ENCODE results near the gene LRRC71.

Gene LRRC71

DNA sequence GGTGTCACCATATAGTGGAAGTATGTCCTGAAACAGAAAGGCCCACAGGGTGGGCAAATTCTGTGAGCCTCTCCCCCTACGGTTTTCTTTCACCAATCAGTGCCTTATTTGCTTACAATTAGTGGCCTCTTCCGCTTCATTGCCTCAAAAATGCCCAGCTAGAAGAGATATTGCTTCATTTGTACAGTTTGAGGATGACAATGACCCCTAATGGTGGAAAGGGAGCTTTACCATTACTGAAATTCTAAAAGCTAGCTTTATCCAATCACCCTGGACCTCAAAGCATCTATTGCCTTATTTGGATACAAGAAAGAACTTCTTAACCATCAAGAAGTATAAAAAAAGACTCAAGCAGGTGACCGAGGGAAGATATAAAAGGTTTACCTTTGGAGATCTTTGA is 49.6 kb downstream of the LRRC71 start:
- TF ChIP-seq, protein P1, sequence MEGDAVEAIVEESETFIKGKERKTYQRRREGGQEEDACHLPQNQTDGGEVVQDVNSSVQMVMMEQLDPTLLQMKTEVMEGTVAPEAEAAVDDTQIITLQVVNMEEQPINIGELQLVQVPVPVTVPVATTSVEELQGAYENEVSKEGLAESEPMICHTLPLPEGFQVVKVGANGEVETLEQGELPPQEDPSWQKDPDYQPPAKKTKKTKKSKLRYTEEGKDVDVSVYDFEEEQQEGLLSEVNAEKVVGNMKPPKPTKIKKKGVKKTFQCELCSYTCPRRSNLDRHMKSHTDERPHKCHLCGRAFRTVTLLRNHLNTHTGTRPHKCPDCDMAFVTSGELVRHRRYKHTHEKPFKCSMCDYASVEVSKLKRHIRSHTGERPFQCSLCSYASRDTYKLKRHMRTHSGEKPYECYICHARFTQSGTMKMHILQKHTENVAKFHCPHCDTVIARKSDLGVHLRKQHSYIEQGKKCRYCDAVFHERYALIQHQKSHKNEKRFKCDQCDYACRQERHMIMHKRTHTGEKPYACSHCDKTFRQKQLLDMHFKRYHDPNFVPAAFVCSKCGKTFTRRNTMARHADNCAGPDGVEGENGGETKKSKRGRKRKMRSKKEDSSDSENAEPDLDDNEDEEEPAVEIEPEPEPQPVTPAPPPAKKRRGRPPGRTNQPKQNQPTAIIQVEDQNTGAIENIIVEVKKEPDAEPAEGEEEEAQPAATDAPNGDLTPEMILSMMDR (IDR thresholded peaks at IDR 0.05; ENCODE audit: low read depth, low read length) = peak; percentile 43
- H3K27me3 ChIP-seq (ENCODE audit: insufficient read depth, low read depth, severe bottlenecking) = no peaks in the 10 kb centered on the region
- H3K9me3 ChIP-seq (ENCODE audit: severe bottlenecking) = no peaks in the 10 kb centered on the region
- H3K36me3 ChIP-seq = peaks cover 67% of the 10 kb centered on the region
- no peak overlapping the region for H3K4me3 ChIP-seq (ENCODE audit: low read depth, low read length)
- H3K27ac ChIP-seq = peak overlapping the region; percentile 3; the same call in 1 of the 2 replicates
- DNase-seq = no peak

DNA sequence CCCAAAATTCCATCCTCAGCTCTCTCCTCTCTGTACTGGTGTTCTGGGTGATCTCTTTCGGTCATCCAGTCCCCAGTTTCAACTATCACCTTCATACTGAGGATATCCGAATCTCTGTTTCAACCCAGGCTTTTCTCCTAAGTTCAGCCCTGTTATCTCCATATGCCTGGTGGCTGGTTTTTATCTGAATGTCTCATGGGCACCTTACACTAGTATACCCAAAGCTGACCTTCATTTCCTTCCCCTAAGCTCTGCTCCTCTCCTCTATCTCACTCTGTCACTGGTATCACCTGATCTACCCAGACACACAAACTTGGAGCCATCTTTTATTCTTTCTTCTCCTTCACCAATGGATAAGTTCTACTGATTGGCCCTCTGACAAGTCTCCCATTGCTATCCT is 53.0 kb downstream of the LRRC71 start:
- H3K4me3 ChIP-seq (ENCODE audit: low read depth, low read length) = no peak overlapping the region
- TF ChIP-seq, protein P1 (IDR thresholded peaks at IDR 0.05; ENCODE audit: low read depth, low read length) = no peak
- peaks cover 79% of the 10 kb centered on the region for H3K36me3 ChIP-seq
- no peak for DNase-seq
- H3K27me3 ChIP-seq (ENCODE audit: insufficient read depth, low read depth, severe bottlenecking) = no peaks in the 10 kb centered on the region
- H3K9me3 ChIP-seq (ENCODE audit: severe bottlenecking) = no peaks in the 10 kb centered on the region
- no peak overlapping the region for H3K27ac ChIP-seq

DNA sequence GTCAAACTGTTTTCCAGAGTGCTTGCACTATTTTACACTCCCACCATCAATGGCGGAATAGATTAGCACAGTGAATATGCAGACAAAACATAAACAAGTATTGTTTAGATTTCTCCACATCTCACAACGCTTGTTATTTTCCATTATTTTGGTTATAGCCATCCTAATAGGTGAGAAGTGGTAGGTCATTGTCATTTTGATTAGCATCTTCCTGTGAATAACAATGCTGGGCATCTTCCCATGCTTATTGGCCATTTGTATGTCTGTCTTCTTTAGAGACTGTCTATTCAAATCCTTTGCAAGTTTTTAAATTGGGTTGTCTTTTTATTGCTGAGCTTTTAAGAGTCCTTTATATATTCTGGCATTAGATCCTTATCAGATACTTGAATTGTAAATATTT is 54.7 kb downstream of the LRRC71 start:
- TF ChIP-seq, protein P1 (IDR thresholded peaks at IDR 0.05; ENCODE audit: low read depth, low read length) = no peak
- Histone ChIP-seq H3K27me3 (ENCODE audit: insufficient read depth, low read depth, severe bottlenecking) (no peaks in the 10 kb centered on the region), H3K9me3 (ENCODE audit: severe bottlenecking) (no peaks in the 10 kb centered on the region), H3K36me3 (peaks cover 82% of the 10 kb centered on the region), H3K4me3 (ENCODE audit: low read depth, low read length) (no peak overlapping the region), H3K27ac (no peak overlapping the region)
- no peak for DNase-seq

DNA sequence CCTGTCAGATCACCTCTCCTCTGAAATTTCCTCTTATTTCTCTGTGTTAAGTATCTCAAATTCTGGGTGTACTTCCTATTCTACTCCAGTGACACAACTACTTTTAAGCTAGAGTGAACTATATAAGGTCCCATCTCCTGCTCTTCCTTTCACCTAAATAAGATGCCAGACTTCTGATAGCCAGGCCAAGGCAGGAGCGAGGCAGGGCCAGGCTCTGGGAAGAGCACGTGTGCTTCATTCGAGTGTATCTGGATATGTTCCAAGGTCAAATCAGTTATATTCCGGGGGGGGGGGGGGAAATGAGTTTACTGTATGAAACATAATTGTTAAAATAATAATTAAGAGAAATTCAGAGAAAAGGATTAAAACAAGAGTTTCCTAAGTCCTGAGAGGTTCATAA is 60.1 kb downstream of the LRRC71 start:
- Histone ChIP-seq H3K27me3 (ENCODE audit: insufficient read depth, low read depth, severe bottlenecking) (no peaks in the 10 kb centered on the region), H3K36me3 (peaks cover 90% of the 10 kb centered on the region)
- DNase-seq = no peak

More for the DNA sequence above, 60.1 kb downstream of the LRRC71 start:
- no peak overlapping the region for H3K4me3 ChIP-seq (ENCODE audit: low read depth, low read length)
- H3K9me3 ChIP-seq (ENCODE audit: severe bottlenecking) = no peaks in the 10 kb centered on the region
- H3K27ac ChIP-seq = no peak overlapping the region
- TF ChIP-seq, protein P1 (IDR thresholded peaks at IDR 0.05; ENCODE audit: low read depth, low read length) = no peak

Data from WERI-Rb-1 (cell line).